ENCODE data around the gene E2F2.

Gene E2F2

GRCh38 chr1:23481904-23482303 lies 49.1 kb downstream of the E2F2 start:
- no peak for DNase-seq (ENCODE audit: low spot score)

GRCh38 chr1:23481026-23481597 lies 49.9 kb downstream of the E2F2 start:
- no peak for DNase-seq (ENCODE audit: low spot score)

GRCh38 chr1:23480187-23481025 lies 50.6 kb downstream of the E2F2 start:
- no peak for DNase-seq (ENCODE audit: low spot score)

- no peak for DNase-seq (ENCODE audit: low spot score)
Measured at GRCh38 chr1:23479666-23479941, 51.4 kb downstream of the E2F2 start.

GRCh38 chr1:23478896-23479665 lies 52.0 kb downstream of the E2F2 start:
- DNase-seq (ENCODE audit: low spot score) = no peak

- DNase-seq (ENCODE audit: low spot score) = no peak
Measured at GRCh38 chr1:23477359-23478144, 53.5 kb downstream of the E2F2 start.

- DNase-seq (ENCODE audit: low spot score) = no peak
Measured at GRCh38 chr1:23475641-23476040, 55.4 kb downstream of the E2F2 start.

GRCh38 chr1:23475134-23475628 lies 55.9 kb downstream of the E2F2 start:
- no peak for DNase-seq (ENCODE audit: low spot score)

- DNase-seq (ENCODE audit: low spot score) = no peak
Measured at GRCh38 chr1:23473037-23473800, 57.8 kb downstream of the E2F2 start.

- DNase-seq (ENCODE audit: low spot score) = no peak
Measured at GRCh38 chr1:23472351-23473036, 58.5 kb downstream of the E2F2 start.

- DNase-seq (ENCODE audit: low spot score) = no peak
Measured at GRCh38 chr1:23471473-23472075, 59.5 kb downstream of the E2F2 start.

GRCh38 chr1:23470282-23471070 lies 60.6 kb downstream of the E2F2 start:
- no peak for DNase-seq (ENCODE audit: low spot score)

GRCh38 chr1:23469372-23469982 lies 61.6 kb downstream of the E2F2 start:
- DNase-seq (ENCODE audit: low spot score) = no peak

- DNase-seq (ENCODE audit: low spot score) = peak; percentile 87
Measured at GRCh38 chr1:23466423-23466989, 64.5 kb downstream of the E2F2 start.

GRCh38 chr1:23463286-23463685 lies 67.7 kb downstream of the E2F2 start:
- DNase-seq (ENCODE audit: low spot score) = no peak

- no peak for DNase-seq (ENCODE audit: low spot score)
Measured at GRCh38 chr1:23462766-23463165, 68.3 kb downstream of the E2F2 start.

GRCh38 chr1:23461050-23461449 lies 70.0 kb downstream of the E2F2 start:
- no peak for DNase-seq (ENCODE audit: low spot score)

- DNase-seq (ENCODE audit: low spot score) = no peak
Measured at GRCh38 chr1:23460519-23460918, 70.5 kb downstream of the E2F2 start.

GRCh38 chr1:23459338-23459757 lies 71.7 kb downstream of the E2F2 start:
- no peak for DNase-seq (ENCODE audit: low spot score)

Data from pons (tissue), 1 donor.